ENCODE data around the gene MYO5A. TPM values are rescaled to one million over a fixed set of nuclear protein-coding genes. Genes with fewer than 3 reads are reported as not detected.

Gene MYO5A
- total and polyA plus RNA-seq, 10 of the 15 experiments (the other 5 are each of a cell fraction or from before 2014, with no cell fraction given), result 4.2 to 42.9 (median 31.1) TPM

DNA sequence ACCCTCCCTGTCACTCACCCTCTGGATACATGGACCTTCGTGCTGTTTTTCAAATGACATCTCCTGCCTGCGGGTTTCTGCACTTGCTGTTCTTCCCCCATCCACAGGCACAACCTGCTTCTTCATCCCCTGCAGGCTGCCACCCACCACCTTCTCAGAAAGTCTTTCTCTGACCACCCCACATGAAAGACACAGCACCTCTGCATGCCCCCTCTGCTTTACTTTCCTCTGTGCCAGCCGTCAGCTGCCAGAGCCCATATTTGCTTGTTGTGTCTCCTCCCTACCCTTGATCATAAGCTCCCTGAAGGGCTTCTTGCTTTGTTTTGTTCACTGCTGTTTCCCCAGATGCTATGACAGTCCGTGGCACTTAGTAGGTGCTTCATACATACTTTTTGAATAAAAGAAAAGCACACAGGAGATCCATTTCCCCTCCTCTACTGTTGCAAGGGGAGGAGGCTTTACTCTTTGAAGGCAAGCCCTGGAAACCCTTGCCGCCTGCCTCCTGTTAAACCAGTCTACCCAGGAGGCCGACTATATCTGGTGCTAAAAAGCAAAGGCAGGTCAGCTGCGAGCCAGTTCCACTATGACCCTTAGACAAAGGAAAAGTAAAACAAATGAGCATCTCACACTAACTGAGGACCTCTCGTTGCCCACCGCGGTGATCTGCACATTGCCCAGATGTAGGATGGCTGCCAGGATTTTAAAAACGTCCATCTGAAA is 265.0 kb downstream of the MYO5A start:
- H2AFZ ChIP-seq (ENCODE audit: control insufficient read depth, low read depth, low read length), result no peak overlapping the region
- no peaks in the 10 kb centered on the region for H3K27me3 ChIP-seq (replicated peaks in 1 of 2; ENCODE audit: control insufficient read depth in 2 of 2, insufficient read depth in 2 of 2, low read length in 1 of 2)
- ATAC-seq, result no peak
- WGBS (ENCODE audit: insufficient coverage, insufficient replicate concordance, low lambda C conversion rate, missing lambda C conversion rate), result 81% methylated on average over 11 of the region's 11 CpGs
- ChIA-PET CTCF (interaction anchor here (0.6 kb wide), 1 partner anchor 27 kb away, joined by 3 read pairs; no protein-coding TSS in a partner anchor), POLR2A (no interaction called here), RAD21 (ENCODE audit: unreplicated experiment) (interaction anchor here (2.3 to 11.0 kb wide), 2 partner anchors 31 to 469 kb away, joined by 11 to 121 read pairs; no protein-coding TSS in a partner anchor), SMC1A (ENCODE audit: uncharacterized antibody, unreplicated experiment) (interaction anchor here (1.0 to 1.5 kb wide), 2 partner anchors 14 to 31 kb away, joined by 3 to 4 read pairs; no protein-coding TSS in a partner anchor)
- no peaks in the 10 kb centered on the region for H3K79me2 ChIP-seq (ENCODE audit: control insufficient read depth, insufficient read depth, low read length)
- H3K4me1 ChIP-seq (ENCODE audit: control insufficient read depth, insufficient read depth, low read length), result peaks cover 21% of the 10 kb centered on the region
- no peak for FAIRE-seq
- in situ Hi-C loops (cut with MboI), result no loop called here
- BruUV-seq (replicated peaks), result no TSS peak
- no peak overlapping the region for H3K4me2 ChIP-seq (ENCODE audit: control insufficient read depth, insufficient read depth)
- TF ChIP-seq EED (IDR thresholded peaks at IDR 0.05; ENCODE audit: low read depth) (no peak), RELA (IDR thresholded peaks at IDR 0.05; ENCODE audit: borderline replicate concordance, partially characterized antibody) (no peak), SREBF1 (IDR thresholded peaks at IDR 0.05; ENCODE audit: low read length) (no peak), PAX8 (IDR thresholded peaks at IDR 0.05) (no peak), ZNF217 (IDR thresholded peaks at IDR 0.05) (no peak), SMAD1 (IDR thresholded peaks at IDR 0.05; ENCODE audit: low read depth, partially characterized antibody) (no peak), RUNX3 (IDR thresholded peaks at IDR 0.05; ENCODE audit: low read length) (no peak), EP300 (IDR thresholded peaks at IDR 0.05; ENCODE audit: borderline replicate concordance in 1 of 2, control insufficient read depth in 1 of 2, low read depth in 2 of 2, low read length in 2 of 2) (no peak), GABPA (IDR thresholded peaks at IDR 0.05; ENCODE audit: low read depth) (no peak), LARP7 (IDR thresholded peaks at IDR 0.05) (no peak), CHD1 (IDR thresholded peaks at IDR 0.05; ENCODE audit: low read depth, low read length) (no peak), SMC3 (IDR thresholded peaks at IDR 0.05; ENCODE audit: borderline replicate concordance, low read length) (no peak), ZBED1 (IDR thresholded peaks at IDR 0.05; ENCODE audit: borderline replicate concordance) (no peak), RCOR1 (conservative IDR thresholded peaks at IDR 0.05; ENCODE audit: low read depth, low read length) (no peak), HDAC2 (IDR thresholded peaks at IDR 0.05) (no peak), ATF3 (IDR thresholded peaks at IDR 0.05; ENCODE audit: borderline replicate concordance, extremely low read depth, low read depth, low read length) (no peak)
- TF ChIP-seq, protein P1, sequence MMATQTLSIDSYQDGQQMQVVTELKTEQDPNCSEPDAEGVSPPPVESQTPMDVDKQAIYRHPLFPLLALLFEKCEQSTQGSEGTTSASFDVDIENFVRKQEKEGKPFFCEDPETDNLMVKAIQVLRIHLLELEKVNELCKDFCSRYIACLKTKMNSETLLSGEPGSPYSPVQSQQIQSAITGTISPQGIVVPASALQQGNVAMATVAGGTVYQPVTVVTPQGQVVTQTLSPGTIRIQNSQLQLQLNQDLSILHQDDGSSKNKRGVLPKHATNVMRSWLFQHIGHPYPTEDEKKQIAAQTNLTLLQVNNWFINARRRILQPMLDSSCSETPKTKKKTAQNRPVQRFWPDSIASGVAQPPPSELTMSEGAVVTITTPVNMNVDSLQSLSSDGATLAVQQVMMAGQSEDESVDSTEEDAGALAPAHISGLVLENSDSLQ (IDR thresholded peaks at IDR 0.05), result no peak
- TF ChIP-seq, protein P2, sequence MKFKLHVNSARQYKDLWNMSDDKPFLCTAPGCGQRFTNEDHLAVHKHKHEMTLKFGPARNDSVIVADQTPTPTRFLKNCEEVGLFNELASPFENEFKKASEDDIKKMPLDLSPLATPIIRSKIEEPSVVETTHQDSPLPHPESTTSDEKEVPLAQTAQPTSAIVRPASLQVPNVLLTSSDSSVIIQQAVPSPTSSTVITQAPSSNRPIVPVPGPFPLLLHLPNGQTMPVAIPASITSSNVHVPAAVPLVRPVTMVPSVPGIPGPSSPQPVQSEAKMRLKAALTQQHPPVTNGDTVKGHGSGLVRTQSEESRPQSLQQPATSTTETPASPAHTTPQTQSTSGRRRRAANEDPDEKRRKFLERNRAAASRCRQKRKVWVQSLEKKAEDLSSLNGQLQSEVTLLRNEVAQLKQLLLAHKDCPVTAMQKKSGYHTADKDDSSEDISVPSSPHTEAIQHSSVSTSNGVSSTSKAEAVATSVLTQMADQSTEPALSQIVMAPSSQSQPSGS (IDR thresholded peaks at IDR 0.05; ENCODE audit: low read length), result no peak
- no peak overlapping the region for H3K27ac ChIP-seq (ENCODE audit: control insufficient read depth, insufficient read depth)
- no peaks in the 10 kb centered on the region for H3K9me3 ChIP-seq (replicated peaks; ENCODE audit: control insufficient read depth, insufficient read depth, low read length)
- H4K20me1 ChIP-seq (ENCODE audit: control insufficient read depth, insufficient read depth), result no peaks in the 10 kb centered on the region
- no peaks in the 10 kb centered on the region for H3K36me3 ChIP-seq (ENCODE audit: control insufficient read depth in 2 of 2, insufficient read depth in 2 of 2, low read length in 1 of 2)
- intact Hi-C loops (cut with micrococcal nuclease; ENCODE audit: unreplicated experiment), result loop anchor here (5.0 kb wide), 1 partner anchor 44 kb away; no protein-coding TSS in a partner anchor
- no peak overlapping the region for H3K9ac ChIP-seq (ENCODE audit: control insufficient read depth, insufficient read depth, low read length)
- H3K4me3 ChIP-seq, result no peak overlapping the region
- no peak for DNase-seq (ENCODE audit: low read depth, low spot score)
